ENCODE data around the gene C19orf44.
"Not testable (repeated sequence)": the region's sequence is repeated elsewhere in the genome, so short reads cannot be mapped to it uniquely, and the experiment has no call there.

The C19orf44 gene

DNA sequence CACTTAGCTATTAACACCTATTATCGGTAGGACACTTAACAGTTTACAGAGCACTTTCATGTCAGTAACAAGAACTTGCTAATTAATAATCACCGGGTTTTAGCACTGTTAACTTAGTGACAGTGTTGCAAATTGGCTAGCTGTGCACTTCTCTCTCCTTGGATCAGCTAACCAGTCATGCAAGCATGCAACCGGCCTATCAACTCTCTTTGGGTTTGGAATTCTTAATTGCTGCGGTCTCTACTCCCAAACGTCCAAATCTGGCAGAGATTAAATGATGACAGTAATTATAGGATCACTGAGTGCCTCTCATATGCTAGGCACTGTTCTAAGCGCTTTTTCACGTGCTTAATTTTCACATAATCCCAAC is 25.7 kb upstream of the C19orf44 start:
- TF ChIP-seq, protein P1, sequence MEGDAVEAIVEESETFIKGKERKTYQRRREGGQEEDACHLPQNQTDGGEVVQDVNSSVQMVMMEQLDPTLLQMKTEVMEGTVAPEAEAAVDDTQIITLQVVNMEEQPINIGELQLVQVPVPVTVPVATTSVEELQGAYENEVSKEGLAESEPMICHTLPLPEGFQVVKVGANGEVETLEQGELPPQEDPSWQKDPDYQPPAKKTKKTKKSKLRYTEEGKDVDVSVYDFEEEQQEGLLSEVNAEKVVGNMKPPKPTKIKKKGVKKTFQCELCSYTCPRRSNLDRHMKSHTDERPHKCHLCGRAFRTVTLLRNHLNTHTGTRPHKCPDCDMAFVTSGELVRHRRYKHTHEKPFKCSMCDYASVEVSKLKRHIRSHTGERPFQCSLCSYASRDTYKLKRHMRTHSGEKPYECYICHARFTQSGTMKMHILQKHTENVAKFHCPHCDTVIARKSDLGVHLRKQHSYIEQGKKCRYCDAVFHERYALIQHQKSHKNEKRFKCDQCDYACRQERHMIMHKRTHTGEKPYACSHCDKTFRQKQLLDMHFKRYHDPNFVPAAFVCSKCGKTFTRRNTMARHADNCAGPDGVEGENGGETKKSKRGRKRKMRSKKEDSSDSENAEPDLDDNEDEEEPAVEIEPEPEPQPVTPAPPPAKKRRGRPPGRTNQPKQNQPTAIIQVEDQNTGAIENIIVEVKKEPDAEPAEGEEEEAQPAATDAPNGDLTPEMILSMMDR (IDR thresholded peaks at IDR 0.05; ENCODE audit: low read depth, low read length) = no peak

DNA sequence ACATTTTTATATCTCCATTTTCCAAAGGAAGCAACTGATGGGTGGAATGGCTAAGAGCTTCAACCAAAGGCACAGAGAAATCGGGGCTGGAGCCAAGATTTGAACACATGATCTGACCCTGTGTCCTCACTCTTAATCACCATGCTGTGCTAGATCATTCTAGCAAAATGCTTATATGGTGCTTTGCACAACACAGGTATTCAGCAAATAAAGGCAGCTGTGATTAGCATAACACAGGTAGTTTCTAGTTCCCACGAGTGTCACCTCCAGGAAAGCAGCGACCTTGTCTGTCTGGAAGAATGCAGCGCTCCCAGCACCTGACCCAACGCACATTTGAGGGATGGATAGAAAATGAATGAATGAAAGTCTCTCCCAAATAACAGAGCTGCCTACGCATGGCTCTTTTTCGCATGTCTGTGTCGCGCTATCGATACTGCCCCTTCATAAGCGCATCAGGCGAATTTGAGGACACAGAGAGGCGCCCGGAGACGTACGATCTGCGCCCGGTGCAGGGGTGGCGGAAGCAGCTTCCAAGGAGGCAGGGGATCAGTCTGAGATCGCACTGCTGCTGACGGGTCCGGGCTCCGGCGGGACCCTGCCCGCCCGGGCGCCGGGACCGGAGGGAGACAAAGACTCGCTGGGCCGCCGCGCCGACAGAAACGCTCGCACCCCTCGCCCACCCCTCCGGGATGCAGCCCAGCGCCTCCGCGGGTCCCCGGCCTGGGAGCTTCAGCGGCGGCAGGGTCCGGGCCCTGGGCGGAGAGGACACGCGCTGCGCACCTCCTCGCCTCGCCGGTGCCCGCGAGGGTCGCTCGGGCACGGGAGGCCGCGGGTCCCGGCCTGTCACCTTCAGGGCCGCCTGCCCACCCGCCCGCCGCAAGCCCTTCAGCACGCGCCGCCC is 25.0 kb upstream of the C19orf44 start:
- H3K4me3 ChIP-seq (replicated peaks in 1 of 2; ENCODE audit: low read depth in 2 of 2, low read length in 2 of 2) = peak overlapping the region; percentile 64 to 78
- TF ChIP-seq, protein P1 (IDR thresholded peaks at IDR 0.05; ENCODE audit: low read depth, low read length) = no peak
- DNase-seq (ENCODE audit: low read depth in 2 of 2) = peak; percentile 44 to 72

More for the DNA sequence above, 25.7 kb upstream of the C19orf44 start:
- DNase-seq (ENCODE audit: low read depth in 2 of 2) = peak; percentile 13 to 25
- peak overlapping the region; percentile 64 to 78 for H3K4me3 ChIP-seq (replicated peaks in 1 of 2; ENCODE audit: low read depth in 2 of 2, low read length in 2 of 2)

DNA sequence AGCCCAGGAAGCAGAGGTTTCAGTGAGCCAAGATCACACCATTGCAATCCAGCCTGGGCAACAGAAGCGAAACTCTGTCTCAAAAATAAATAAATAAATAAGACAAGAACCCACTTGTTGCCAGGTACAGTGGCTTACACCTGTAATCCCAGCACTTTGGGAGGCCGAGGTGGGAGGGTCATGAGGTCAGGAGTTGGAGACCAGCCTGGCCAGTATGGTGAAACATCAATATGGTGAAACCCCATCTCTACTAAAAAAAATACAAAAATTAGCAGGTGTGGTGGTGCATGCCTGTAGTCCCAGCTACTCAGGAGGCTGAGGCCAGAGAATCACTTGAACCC is 23.7 kb upstream of the C19orf44 start:
- not testable (repeated sequence) for DNase-seq (ENCODE audit: low read depth in 2 of 2)
- H3K4me3 ChIP-seq (replicated peaks in 1 of 2; ENCODE audit: low read depth in 2 of 2, low read length in 2 of 2) = peak overlapping the region; percentile 53 to 59

DNA sequence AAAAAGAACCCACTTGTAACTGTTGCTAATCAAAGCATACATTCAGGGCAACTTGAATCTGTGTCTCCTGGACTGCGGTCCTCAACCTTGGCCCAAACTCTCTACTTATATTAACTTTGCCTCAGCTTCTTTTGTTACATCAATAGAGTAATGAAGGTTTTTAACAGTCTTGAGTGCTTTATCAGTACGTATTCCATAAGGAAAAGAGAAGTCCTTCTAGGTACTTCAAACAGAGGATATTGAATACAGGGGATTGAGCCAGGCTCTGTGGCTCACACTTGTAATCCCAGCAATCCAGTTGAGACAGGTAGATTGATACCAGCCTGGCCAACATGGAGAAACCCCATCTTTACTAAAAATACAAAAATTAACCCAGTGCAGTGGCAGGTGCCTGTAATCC is 23.2 kb upstream of the C19orf44 start:
- TF ChIP-seq, protein P1 (IDR thresholded peaks at IDR 0.05; ENCODE audit: low read depth, low read length) = no peak
- no peak for DNase-seq (ENCODE audit: low read depth in 2 of 2)
- H3K4me3 ChIP-seq (replicated peaks in 1 of 2; ENCODE audit: low read depth in 2 of 2, low read length in 2 of 2) = no peak overlapping the region

DNA sequence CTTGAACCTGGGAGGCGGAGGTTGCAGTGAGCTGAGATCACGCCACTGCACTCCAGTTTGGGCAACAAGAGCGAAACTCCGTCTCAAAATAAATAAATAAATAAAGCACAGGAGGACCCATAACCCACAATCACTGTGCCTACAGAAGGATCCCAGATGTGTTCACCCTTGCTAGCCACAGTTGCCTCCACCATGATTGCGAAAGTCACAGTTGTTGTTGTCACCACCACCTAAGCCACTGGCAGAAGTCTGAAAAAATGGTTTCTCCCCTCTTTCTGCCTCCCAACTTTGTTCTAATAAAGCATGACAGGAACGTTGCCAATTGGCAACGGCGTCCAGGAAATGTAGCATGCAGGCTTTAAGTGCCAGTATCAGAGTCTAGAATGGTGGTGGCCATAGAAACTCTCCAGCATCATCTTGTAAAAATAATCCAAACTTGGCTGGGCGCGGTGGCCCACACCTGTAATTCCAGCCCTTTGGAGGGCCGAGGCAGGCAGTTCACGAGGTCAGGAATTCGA is 22.3 kb upstream of the C19orf44 start:
- TF ChIP-seq, protein P1 (IDR thresholded peaks at IDR 0.05; ENCODE audit: low read depth, low read length) = no peak
- DNase-seq (ENCODE audit: low read depth in 2 of 2) = peak in 1 of 2 donors; percentile 35
- H3K4me3 ChIP-seq (replicated peaks in 1 of 2; ENCODE audit: low read depth in 2 of 2, low read length in 2 of 2) = no peak overlapping the region

DNA sequence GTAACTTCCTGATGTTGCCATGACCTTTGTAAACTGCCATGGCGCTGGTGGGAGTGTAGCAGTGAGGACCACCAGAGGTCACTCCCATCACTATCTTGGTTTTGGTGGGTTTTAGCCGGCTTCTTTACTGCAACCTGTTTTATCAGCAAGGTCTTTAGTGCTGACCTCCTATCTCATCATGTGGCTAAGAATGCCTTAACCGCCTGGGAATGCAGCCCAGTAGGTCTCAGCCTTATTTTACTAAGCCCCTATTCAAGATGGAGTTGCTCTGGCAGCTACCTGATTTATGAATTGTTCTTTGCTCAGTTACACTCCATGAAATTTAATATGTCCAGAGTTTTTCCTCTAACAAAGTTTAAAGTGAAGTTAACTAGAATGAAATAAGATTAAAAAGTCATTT is 19.8 kb upstream of the C19orf44 start:
- no peak overlapping the region for H3K4me3 ChIP-seq (replicated peaks in 1 of 2; ENCODE audit: low read depth in 2 of 2, low read length in 2 of 2)
- no peak for DNase-seq (ENCODE audit: low read depth in 2 of 2)
- TF ChIP-seq, protein P1 (IDR thresholded peaks at IDR 0.05; ENCODE audit: low read depth, low read length) = no peak

DNA sequence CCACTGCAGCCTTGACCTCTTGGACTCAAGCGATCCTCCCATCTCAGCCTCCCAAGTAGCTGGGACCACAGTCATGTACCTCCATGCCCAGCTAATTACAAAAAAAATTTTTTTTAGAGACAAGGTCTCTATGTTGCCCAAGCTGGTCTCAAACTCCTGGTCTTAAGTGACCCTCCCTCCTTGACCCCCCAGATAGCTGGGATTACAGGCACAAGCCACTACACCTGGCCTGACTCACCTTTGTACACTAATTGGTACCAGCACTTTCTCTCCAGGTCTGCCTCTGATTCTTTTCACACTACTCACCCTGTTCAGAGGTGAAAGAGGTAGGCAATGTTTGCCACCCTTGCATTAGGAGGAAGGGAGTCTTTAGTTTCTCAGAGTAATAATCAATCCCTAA is 18.9 kb upstream of the C19orf44 start:
- TF ChIP-seq, protein P1 (IDR thresholded peaks at IDR 0.05; ENCODE audit: low read depth, low read length) = no peak

More for the DNA sequence above, 18.9 kb upstream of the C19orf44 start:
- H3K4me3 ChIP-seq (replicated peaks in 1 of 2; ENCODE audit: low read depth in 2 of 2, low read length in 2 of 2) = no peak overlapping the region
- DNase-seq (ENCODE audit: low read depth in 2 of 2) = no peak

All from cardiac fibroblast (primary cell).